SKM-1 (cell line): ENCODE results near the gene UXS1.

ENCODE experiments used
- DNase-seq: peaks from one replicate; lab custom pipeline; 2025; ENCODE audit not compliant: unreplicated experiment; lab: John Stamatoyannopoulos, UW

UXS1 gene

GRCh38 chr2:106161938-106162820 is 31.9 kb downstream of the UXS1 start:
- DNase-seq, result no peak

- no peak for DNase-seq
These were observed 32.8 kb downstream of the UXS1 start for GRCh38 chr2:106161341-106161740.

GRCh38 chr2:106160786-106161261 is 33.3 kb downstream of the UXS1 start:
- no peak for DNase-seq

GRCh38 chr2:106159866-106160785 is 34.0 kb downstream of the UXS1 start:
- DNase-seq, result no peak

- no peak for DNase-seq
These were observed 35.2 kb downstream of the UXS1 start for GRCh38 chr2:106158871-106159270.

- no peak for DNase-seq
These were observed 36.0 kb downstream of the UXS1 start for GRCh38 chr2:106158131-106158530.

- DNase-seq, result no peak
These were observed 36.7 kb downstream of the UXS1 start for GRCh38 chr2:106157416-106157815.

- DNase-seq, result no peak
These were observed 37.5 kb downstream of the UXS1 start for GRCh38 chr2:106156305-106157296.

GRCh38 chr2:106153781-106154180 is 40.3 kb downstream of the UXS1 start:
- no peak for DNase-seq

GRCh38 chr2:106147665-106148064 is 46.4 kb downstream of the UXS1 start:
- no peak for DNase-seq

- DNase-seq, result no peak
These were observed 46.9 kb downstream of the UXS1 start for GRCh38 chr2:106147159-106147558.

- no peak for DNase-seq
These were observed 49.3 kb downstream of the UXS1 start for GRCh38 chr2:106144621-106145331.

- DNase-seq, result no peak
These were observed 50.4 kb downstream of the UXS1 start for GRCh38 chr2:106143495-106144215.

GRCh38 chr2:106142683-106143082 is 51.4 kb downstream of the UXS1 start:
- DNase-seq, result no peak

GRCh38 chr2:106140913-106141312 is 53.2 kb downstream of the UXS1 start:
- DNase-seq, result no peak

GRCh38 chr2:106140113-106140512 is 54.0 kb downstream of the UXS1 start:
- DNase-seq, result no peak

GRCh38 chr2:106139238-106139935 is 54.7 kb downstream of the UXS1 start:
- no peak for DNase-seq

GRCh38 chr2:106138543-106139237 is 55.4 kb downstream of the UXS1 start:
- no peak for DNase-seq
